ENCODE measurements around the gene COL12A1. TPM values are rescaled to one million over a fixed set of nuclear protein-coding genes. Genes with fewer than 3 reads are reported as not detected.
A peak's percentile ranks its signal among the peaks of the same experiment; 100 is the strongest.

The COL12A1 gene
- total and polyA plus RNA-seq, 2 donors (not counting 3 experiments of a cell fraction or from before 2014, with no cell fraction given) = 48.5 to 89.1 TPM

- Histone ChIP-seq H3K79me2 (ENCODE audit: control insufficient read depth, insufficient read depth, low read length) (no peaks in the 10 kb centered on the region), H3K4me2 (ENCODE audit: insufficient read depth, low read length) (no peak overlapping the region), H3K36me3 (ENCODE audit: control insufficient read depth in 2 of 2, extremely low read depth in 1 of 2, insufficient read depth in 2 of 2, low read length in 2 of 2) (no peaks in the 10 kb centered on the region), H3K9me3 (replicated peaks; ENCODE audit: control insufficient read depth, insufficient read depth, low read length) (no peaks in the 10 kb centered on the region), H3K9ac (replicated peaks; ENCODE audit: extremely low read depth, insufficient read depth, low read length) (no peak overlapping the region), H3K9me1 (replicated peaks; ENCODE audit: control insufficient read depth, extremely low read depth, insufficient read depth, low read length) (no peaks in the 10 kb centered on the region), H2AFZ (ENCODE audit: low read depth, low read length) (no peak overlapping the region), H4K20me1 (replicated peaks; ENCODE audit: control insufficient read depth, extremely low read depth, insufficient read depth, low read length) (no peaks in the 10 kb centered on the region), H3K27ac (ENCODE audit: insufficient read depth, low read depth, low read length) (no peak overlapping the region), H3K4me1 (ENCODE audit: control insufficient read depth, extremely low read depth, insufficient read depth, low read length) (no peaks in the 10 kb centered on the region), H3K27me3 (ENCODE audit: control insufficient read depth in 2 of 2, insufficient read depth in 2 of 2, low read length in 2 of 2) (no peaks in the 10 kb centered on the region), H3K4me3 (replicated peaks in 1 of 3; ENCODE audit: insufficient read depth in 1 of 3, low read depth in 1 of 3, low read length in 3 of 3) (no peak overlapping the region)
- FAIRE-seq = no peak
- no peak for DNase-seq (ENCODE audit: low read depth, low spot score)
- POLR2A ChIA-PET = no interaction called here
- no TSS peak for BruUV-seq (replicated peaks)
- CTCF ChIA-PET = interaction anchor here (0.9 kb wide), 1 partner anchor 22 kb away, joined by 4 read pairs; no protein-coding TSS in a partner anchor
- dilution Hi-C loops (cut with MboI; ENCODE audit: extremely low pct_ligation_motif_present, low sequenced_read_pairs) (no loop called here), intact Hi-C loops (cut with micrococcal nuclease) (no loop called here)
- TF ChIP-seq EZH2 (IDR thresholded peaks at IDR 0.05; ENCODE audit: borderline replicate concordance, low read depth, low read length, severe bottlenecking) (no peak), FOS (IDR thresholded peaks at IDR 0.05; ENCODE audit: borderline replicate concordance, insufficient read depth, low read length) (peak; percentile 15)
Measured at GRCh38 chr6:75178757-75179156, 27.1 kb downstream of the COL12A1 start.

- ChIA-PET CTCF (no interaction called here), POLR2A (no interaction called here)
- H2AFZ ChIP-seq (ENCODE audit: low read depth, low read length) = no peak overlapping the region
- FAIRE-seq (no peak), DNase-seq (ENCODE audit: low read depth, low spot score) (no peak)
- H3K4me3 ChIP-seq (replicated peaks in 1 of 3; ENCODE audit: insufficient read depth in 1 of 3, low read depth in 1 of 3, low read length in 3 of 3) = no peak overlapping the region
- TF ChIP-seq JUN (IDR thresholded peaks at IDR 0.05; ENCODE audit: borderline replicate concordance, insufficient read depth, insufficient read length, low read depth) (no peak), GATA2 (IDR thresholded peaks at IDR 0.05; ENCODE audit: insufficient read depth, insufficient read length, low read depth, low read length) (no peak), POLR2A (IDR thresholded peaks at IDR 0.05; ENCODE audit: low read depth, low read length) (no peak), FOS (IDR thresholded peaks at IDR 0.05; ENCODE audit: borderline replicate concordance, insufficient read depth, low read length) (no peak), MAX (IDR thresholded peaks at IDR 0.05; ENCODE audit: insufficient read depth, insufficient read length) (no peak), POLR2AphosphoS5 (IDR thresholded peaks at IDR 0.05; ENCODE audit: insufficient read depth, low read depth, low read length) (no peak), MYC (IDR thresholded peaks at IDR 0.05; ENCODE audit: low read depth, low read length) (no peak), CTCF (IDR thresholded peaks at IDR 0.05; ENCODE audit: extremely low read depth in 1 of 2, insufficient read depth in 1 of 2, low read depth in 1 of 2, low read length in 2 of 2) (no peak), EZH2 (IDR thresholded peaks at IDR 0.05; ENCODE audit: borderline replicate concordance, low read depth, low read length, severe bottlenecking) (no peak)
- H3K79me2 ChIP-seq (ENCODE audit: control insufficient read depth, insufficient read depth, low read length) = no peaks in the 10 kb centered on the region
- no peak overlapping the region for H3K27ac ChIP-seq (ENCODE audit: insufficient read depth, low read depth, low read length)
- H3K27me3 ChIP-seq (ENCODE audit: control insufficient read depth in 2 of 2, insufficient read depth in 2 of 2, low read length in 2 of 2) = no peaks in the 10 kb centered on the region
- no peaks in the 10 kb centered on the region for H3K36me3 ChIP-seq (ENCODE audit: control insufficient read depth in 2 of 2, extremely low read depth in 1 of 2, insufficient read depth in 2 of 2, low read length in 2 of 2)
- H3K9ac ChIP-seq (replicated peaks; ENCODE audit: extremely low read depth, insufficient read depth, low read length) = no peak overlapping the region
- peaks cover 10% of the 10 kb centered on the region for H3K4me1 ChIP-seq (ENCODE audit: control insufficient read depth, extremely low read depth, insufficient read depth, low read length)
- H4K20me1 ChIP-seq (replicated peaks; ENCODE audit: control insufficient read depth, extremely low read depth, insufficient read depth, low read length) = no peaks in the 10 kb centered on the region
- dilution Hi-C loops (cut with MboI; ENCODE audit: extremely low pct_ligation_motif_present, low sequenced_read_pairs) (no loop called here), intact Hi-C loops (cut with micrococcal nuclease) (no loop called here)
- H3K9me3 ChIP-seq (replicated peaks; ENCODE audit: control insufficient read depth, insufficient read depth, low read length) = no peaks in the 10 kb centered on the region
- BruUV-seq (replicated peaks) = no TSS peak
- H3K4me2 ChIP-seq (ENCODE audit: insufficient read depth, low read length) = no peak overlapping the region
- no peaks in the 10 kb centered on the region for H3K9me1 ChIP-seq (replicated peaks; ENCODE audit: control insufficient read depth, extremely low read depth, insufficient read depth, low read length)
Measured at GRCh38 chr6:75176076-75176582, 29.7 kb downstream of the COL12A1 start.

All from endothelial cell of umbilical vein (primary cell).